HuH-7 (cell line): ENCODE results near the gene ASF1B.
"Not testable (repeated sequence)": the region's sequence is repeated elsewhere in the genome, so short reads cannot be mapped to it uniquely, and the experiment has no call there.

Source experiments
- DNase-seq: peaks from one replicate; pipeline ENCODE4 v3.0.0; 2011; ENCODE audit warnings: low spot score

Gene ASF1B

GRCh38 chr19:14136509-14137281 is at the start of gene ASF1B:
Gene ASF1B (minus strand): TSS chr19:14136589. CDS start chr19:14136456, 133 bp downstream.
- peak; percentile 97 for DNase-seq

GRCh38 chr19:14185691-14186090 is 49.3 kb upstream of the ASF1B start:
- not testable (repeated sequence) for DNase-seq

- no peak for DNase-seq
Measured at GRCh38 chr19:14185158-14185557, 48.8 kb upstream of the ASF1B start.

- DNase-seq: no peak
Measured at GRCh38 chr19:14183741-14184350, 47.5 kb upstream of the ASF1B start.

DNA sequence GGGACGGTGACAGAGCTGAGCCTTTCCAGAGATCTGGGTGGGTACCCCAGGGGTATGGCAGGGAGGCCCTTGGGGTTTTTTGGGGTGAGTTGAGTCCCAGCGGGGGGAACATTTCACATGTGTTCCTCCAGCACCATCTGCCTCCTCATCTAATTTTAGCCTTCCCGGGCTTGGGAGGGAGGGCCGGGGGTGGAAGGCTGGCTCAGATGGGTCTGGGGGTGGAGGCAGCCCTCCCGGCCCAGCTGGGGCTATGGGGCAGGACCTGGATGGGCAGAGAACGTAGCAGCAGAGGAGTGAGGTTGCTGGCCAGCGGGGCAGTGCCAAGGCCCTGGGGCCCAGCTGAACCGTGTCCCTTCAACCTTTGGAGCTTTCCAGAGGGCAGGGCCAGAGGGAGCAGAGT is 46.1 kb upstream of the ASF1B start:
- no peak for DNase-seq

DNA sequence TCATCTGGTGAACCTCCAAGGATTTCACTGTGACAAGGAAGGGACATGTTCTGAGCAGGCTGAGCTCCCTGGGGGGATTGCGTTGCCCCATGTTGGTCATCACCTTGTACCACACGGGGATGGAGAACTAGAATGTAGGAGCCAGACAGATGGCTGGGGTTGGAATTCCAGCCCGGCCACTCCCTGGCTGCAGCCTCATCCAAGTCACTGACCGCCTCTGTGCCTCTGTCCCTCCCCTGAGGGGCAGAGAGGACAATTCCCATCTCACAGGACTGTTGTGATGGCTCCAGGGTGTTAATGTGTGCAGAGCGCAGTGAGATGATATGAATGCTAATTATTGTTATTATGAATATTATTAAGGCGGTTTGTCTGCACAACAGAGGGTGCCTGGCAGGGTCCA is 45.5 kb upstream of the ASF1B start:
- DNase-seq: no peak

DNA sequence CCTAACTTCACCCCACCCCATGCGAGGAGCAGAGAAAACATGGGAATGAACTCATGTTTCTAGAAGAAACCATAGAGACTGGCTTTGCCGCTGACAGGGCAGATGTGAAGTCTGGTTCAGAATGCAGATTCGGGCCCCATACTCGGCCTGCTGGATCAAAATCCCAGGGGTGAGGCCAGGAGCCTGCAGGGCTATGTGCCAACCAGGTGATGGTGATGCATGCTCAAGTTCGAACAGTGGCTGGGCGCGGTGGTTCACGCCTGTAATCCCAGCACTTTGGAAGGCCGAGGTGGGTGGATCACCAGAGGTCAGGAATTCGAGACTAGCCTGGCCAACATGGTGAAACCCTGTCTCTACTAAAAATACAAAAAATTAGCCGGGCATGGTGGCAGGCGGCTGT is 44.8 kb upstream of the ASF1B start:
- DNase-seq: not testable (repeated sequence)

GRCh38 chr19:14177496-14178074 is 41.2 kb upstream of the ASF1B start:
- no peak for DNase-seq

GRCh38 chr19:14175351-14175792 is 39.0 kb upstream of the ASF1B start:
- no peak for DNase-seq

DNA sequence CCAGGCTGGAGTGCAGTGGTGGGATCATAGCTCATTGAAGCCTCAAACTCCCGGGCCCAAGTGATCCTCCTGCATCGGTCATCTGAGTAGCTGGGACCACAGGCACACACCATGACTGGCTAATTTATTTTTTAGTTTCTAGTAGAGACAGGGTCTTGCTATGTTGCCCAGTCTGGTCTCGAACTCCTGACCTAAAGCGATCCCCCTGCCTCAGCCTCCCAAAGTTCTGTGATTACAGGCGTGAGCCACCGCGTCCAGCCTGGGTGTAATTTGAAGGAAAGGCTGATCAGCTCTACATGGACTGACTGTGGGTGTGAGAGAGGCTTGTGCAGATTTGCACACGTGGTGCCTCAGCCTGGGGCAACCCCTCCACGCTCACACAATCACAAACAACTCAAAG is 38.5 kb upstream of the ASF1B start:
- no peak for DNase-seq

GRCh38 chr19:14168993-14169392 is 32.6 kb upstream of the ASF1B start:
- no peak for DNase-seq

- no peak for DNase-seq
Measured at GRCh38 chr19:14168259-14168972, 32.0 kb upstream of the ASF1B start.

DNA sequence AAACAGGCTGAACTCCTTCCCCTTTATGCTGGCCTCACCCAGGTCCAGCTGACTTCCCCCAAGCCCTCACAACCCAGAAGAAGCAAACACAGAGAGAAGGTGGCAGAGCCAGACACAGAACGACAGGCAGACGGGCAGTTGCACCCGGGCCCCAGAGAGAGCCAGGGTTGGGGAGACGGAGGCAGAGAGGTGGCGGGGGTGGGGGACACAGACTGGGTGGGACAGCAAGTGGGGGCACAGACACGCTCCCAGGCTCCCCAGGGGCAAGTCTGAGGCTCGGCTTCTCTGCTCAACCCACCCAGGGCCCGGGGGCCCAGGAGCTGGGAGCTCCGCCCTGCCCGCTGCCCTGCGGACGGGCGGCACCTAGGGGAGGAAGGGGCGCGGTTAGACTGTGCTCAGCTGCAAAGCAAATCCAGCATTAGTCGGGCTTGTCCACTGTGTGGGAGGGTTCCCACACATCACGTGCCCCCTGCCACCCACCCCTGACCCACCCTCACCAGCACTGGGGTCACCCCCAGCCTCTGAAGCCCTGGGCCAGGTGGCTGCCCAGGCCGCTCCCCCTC is 31.3 kb upstream of the ASF1B start:
- no peak for DNase-seq

- no peak for DNase-seq
Measured at GRCh38 chr19:14166999-14167575, 30.7 kb upstream of the ASF1B start.

DNA sequence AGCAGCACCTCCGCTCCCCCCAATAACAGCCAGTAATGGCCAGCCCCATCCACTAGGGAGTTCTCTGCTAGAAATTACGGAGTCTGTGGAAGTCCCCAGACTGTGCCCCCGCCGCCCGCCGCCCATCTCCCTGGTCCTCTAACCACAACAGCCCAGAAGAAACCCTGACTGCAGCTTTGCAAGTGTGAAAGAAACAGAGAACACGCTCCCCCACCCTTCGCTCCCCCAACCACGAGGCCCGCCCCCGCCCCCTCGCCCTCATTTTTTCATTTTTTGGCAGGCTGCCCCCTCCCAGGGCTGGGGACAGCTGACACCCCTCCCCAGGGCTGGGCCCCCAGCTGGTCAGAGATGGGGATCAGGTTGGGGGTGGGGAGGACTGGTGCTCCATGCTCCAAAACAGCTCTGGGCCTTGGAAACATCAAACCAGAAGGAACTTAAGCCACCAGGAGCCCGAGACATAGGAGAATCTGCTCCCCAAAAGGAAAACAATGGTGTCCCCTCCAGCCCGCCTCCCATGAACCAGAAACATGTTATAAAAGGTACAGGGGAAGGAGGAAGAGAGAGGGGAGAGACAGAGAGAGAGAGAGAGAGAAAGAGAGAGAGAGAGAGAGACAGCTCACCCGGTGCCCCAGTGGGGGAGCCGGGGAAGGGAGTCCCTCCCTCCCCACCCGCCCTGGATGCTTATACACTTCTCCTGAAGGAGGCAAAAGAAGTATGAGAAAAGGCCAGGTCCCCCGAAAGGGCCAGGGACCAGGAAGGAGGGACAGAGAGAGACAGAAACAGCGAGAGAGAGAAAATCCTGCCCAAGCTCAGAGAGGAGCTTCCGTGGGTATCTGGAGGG is 29.8 kb upstream of the ASF1B start:
- DNase-seq: no peak

DNA sequence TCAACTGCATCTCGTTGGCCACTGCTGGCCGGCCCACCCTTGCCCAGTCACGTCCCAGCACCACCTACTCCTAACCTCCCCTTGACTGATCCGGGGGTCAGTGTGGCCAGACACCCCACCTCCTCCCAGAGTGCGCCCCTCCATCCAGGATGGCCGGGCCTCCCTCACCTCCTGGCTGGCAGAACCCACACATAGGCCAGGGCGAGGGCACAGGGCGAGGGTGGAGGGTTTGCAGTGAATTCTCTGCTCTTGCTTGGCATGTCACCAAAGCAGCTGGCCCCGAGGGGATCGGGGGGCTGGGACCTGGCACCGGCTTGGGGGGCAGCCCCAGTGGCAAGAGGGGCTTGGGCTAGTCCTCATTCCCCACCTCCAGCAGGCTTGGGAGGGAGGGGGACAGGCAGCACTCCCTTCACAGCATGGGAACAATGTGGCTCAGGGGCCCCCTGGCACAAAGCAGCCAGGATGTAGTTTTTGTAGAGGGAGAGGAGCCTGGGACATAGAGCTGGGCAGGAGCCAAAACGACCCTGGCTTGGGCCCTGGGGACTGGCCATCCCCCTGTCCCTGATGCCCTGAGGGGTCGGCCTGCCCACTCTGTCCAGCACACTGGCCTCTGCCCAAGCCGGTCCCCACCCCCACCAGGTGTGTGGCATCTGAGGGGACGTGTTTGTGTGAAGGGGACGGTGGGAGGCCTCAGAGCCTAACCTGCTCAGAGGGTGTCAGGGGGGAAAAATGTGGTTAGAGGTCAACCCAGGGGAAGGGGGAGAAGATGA is 28.5 kb upstream of the ASF1B start:
- DNase-seq: no peak

GRCh38 chr19:14164082-14164481 is 27.7 kb upstream of the ASF1B start:
- no peak for DNase-seq

DNA sequence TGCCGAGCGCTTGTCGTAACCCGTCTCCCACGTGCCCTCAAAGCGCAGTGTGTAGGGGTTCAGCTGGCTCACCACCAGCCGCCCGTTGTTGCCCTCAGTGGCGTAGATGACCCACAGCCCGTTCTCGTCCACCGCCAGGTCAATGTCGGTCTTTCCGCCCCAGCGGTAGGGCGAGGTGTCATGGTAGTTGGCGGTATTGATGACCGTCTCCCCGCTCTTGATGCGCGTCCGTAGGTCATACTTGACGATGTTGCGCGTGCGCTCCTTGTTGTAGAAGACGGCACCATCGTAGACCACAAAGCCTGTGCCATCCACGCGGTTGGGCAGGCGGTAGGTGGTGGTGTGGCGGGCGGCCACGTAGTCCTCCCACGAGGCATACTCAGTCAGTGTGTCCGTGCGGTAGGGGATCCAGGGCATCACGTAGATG is 26.5 kb upstream of the ASF1B start:
- no peak for DNase-seq

DNA sequence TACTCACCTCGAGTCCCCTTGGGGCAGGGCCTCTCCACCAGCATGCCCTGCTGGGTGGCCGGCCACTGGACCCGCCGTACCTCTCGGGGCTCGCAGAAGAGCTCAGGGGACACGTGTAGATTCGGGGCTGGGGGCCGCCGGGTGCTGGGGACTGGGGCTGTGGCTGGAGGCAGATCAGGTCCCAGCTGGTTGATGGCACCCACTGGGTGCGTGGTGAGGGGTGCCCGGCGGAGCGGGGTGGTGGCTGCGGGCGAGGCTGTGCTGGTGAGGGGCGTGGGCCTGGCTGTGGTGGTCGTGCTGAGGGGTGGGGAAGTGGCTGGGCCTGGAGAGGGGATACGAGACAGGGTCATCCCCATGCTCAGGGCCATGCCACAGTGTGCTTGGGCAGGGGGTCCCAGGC is 24.9 kb upstream of the ASF1B start:
- no peak for DNase-seq

DNA sequence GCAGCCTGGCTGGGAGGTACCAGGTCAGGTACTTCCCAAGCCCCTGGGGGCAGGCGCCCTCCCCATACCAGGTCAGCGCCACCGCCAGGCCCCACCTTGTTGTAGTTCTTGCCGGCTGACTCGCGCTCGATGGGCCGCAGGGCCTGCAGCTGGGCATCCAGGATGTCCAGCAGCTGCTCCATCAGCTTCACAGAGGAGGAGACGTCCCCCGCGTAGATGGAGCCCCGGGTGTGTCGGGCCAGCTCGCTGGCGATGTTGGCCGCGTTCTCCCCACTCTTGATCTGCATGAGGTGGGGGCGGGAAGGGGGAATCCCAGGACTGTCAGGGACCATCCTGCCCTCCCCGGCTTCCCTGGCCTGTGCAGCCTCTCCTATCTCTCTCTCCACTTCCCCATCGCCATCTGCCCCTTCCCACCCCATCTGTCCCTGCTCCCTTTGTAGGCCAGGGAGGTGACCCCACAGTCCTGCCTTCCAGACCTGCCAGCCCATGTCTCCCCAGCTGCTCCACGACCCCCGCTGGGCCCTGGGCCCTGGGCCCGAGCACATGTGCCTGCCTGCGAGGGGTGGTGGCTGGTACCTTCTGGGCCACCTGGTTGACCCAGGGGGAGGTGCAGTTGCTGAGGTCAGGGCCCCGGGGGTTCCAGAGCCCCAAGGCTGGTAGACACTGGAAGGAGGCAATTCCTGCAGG is 23.8 kb upstream of the ASF1B start:
- DNase-seq: no peak
